GM12874 (cell line): ENCODE measurements around the gene GRAMD2B.

Experiments used
- CTCF ChIP-seq: IDR thresholded peaks from 2 replicates; pipeline ENCODE4 v1.5.1; 2011; ENCODE audit warnings: low read depth, mild to moderate bottlenecking, control low read depth, low read length, moderate library complexity; ENCODE audit not compliant: insufficient read depth

The GRAMD2B gene

GRCh38 chr5:126514131-126514557 is 90.9 kb downstream of the GRAMD2B start:
- no peak for TF ChIP-seq CTCF

GRCh38 chr5:126514558-126515141 is 91.4 kb downstream of the GRAMD2B start:
- no peak for TF ChIP-seq CTCF

- TF ChIP-seq CTCF, result no peak
Measured at GRCh38 chr5:126515337-126515736, 92.1 kb downstream of the GRAMD2B start.

- TF ChIP-seq CTCF, result no peak
Measured at GRCh38 chr5:126516133-126516532, 92.9 kb downstream of the GRAMD2B start.

GRCh38 chr5:126516852-126517251 is 93.6 kb downstream of the GRAMD2B start:
- TF ChIP-seq CTCF, result no peak

- TF ChIP-seq CTCF, result no peak
Measured at GRCh38 chr5:126519637-126520592, 96.7 kb downstream of the GRAMD2B start.

- no peak for TF ChIP-seq CTCF
Measured at GRCh38 chr5:126520593-126520953, 97.4 kb downstream of the GRAMD2B start.
